ENCODE data around the gene FRAT1.

GRCh38 chr10:97331153-97331703 lies 12.2 kb downstream of the FRAT1 start:
- TF ChIP-seq CTCF (IDR thresholded peaks at IDR 0.05) (no peak), POLR2A (IDR thresholded peaks at IDR 0.05) (no peak)

All from uterus (tissue), 2 donors.